Measurements from ENCODE around the gene C4A. TPM values are rescaled to one million over a fixed set of nuclear protein-coding genes. Genes with fewer than 3 reads are reported as not detected.

The C4A gene
- total RNA-seq, 4 donors from 2014 or later = 16.9 to 210 (median 33.6) TPM

- H3K27me3 ChIP-seq = no peaks in the 10 kb centered on the region
- peaks cover 2 to 6% (median 4%) of the 10 kb centered on the region in 4 donors for H3K4me1 ChIP-seq
- no peak for DNase-seq
- WGBS, 2 donors (ENCODE audit: low coverage in 1 of 2) = 72% methylated on average over 5 of the region's 5 CpGs; no CpG with 5 or more reads in 1 of the 2 donors
- peaks cover 0 to 28% (median 15%) of the 10 kb centered on the region in 4 donors for H3K36me3 ChIP-seq
- in situ Hi-C loops (cut with MboI; ENCODE audit: low pct_ligation_motif_present in 1 of 4, low pct_unique_long_range_greater_than_20kb in 1 of 4, low sequenced_read_pairs in 3 of 4) = loop anchor here in 3 of 4 donors (10.0 to 25.0 kb wide), 3 partner anchors 48 to 278 kb away; partner anchors contain the start of gene ZBTB12 (in 1 of the 3)
- H3K27ac ChIP-seq = peak overlapping the region in 1 of 4 donors; percentile 47
- H3K4me3 ChIP-seq = no peak overlapping the region
- intact Hi-C loops (cut with DNase I; ENCODE audit: low total_unique reads) = loop anchor here (5.0 kb wide), 1 partner anchor 51 kb away; the partner anchor contains the start of gene ZBTB12
- H3K9me3 ChIP-seq = no peaks in the 10 kb centered on the region
- no peak for TF ChIP-seq EP300 (IDR thresholded peaks at IDR 0.05; ENCODE audit: low read depth)
- TF ChIP-seq POLR2AphosphoS5 (IDR thresholded peaks at IDR 0.05) = no peak
- no peak for TF ChIP-seq CTCF (IDR thresholded peaks at IDR 0.05)
- TF ChIP-seq POLR2A (IDR thresholded peaks at IDR 0.05) = no peak
Observed at GRCh38 chr6:31952890-31953289, 29.0 kb upstream of the C4A start.

GRCh38 chr6:31954511-31954910 is 27.3 kb upstream of the C4A start:
- WGBS, 2 donors (ENCODE audit: low coverage in 1 of 2) = 96 to 98% methylated on average over 9 to 28 of the region's 28 CpGs
- intact Hi-C loops (cut with DNase I; ENCODE audit: low total_unique reads) = loop anchor here (5.0 kb wide), 1 partner anchor 52 kb away; the partner anchor contains the start of gene ZBTB12
- no peak overlapping the region for H3K4me3 ChIP-seq
- in situ Hi-C loops (cut with MboI; ENCODE audit: low pct_ligation_motif_present in 1 of 4, low pct_unique_long_range_greater_than_20kb in 1 of 4, low sequenced_read_pairs in 3 of 4) = loop anchor here in 3 of 4 donors (10.0 to 25.0 kb wide), 3 partner anchors 50 to 280 kb away; partner anchors contain the start of gene ZBTB12 (in 1 of the 3)
- no peaks in the 10 kb centered on the region for H3K27me3 ChIP-seq
- peaks cover 0 to 28% (median 15%) of the 10 kb centered on the region in 4 donors for H3K36me3 ChIP-seq
- TF ChIP-seq POLR2A (IDR thresholded peaks at IDR 0.05) (no peak), CTCF (IDR thresholded peaks at IDR 0.05) (no peak), POLR2AphosphoS5 (IDR thresholded peaks at IDR 0.05) (no peak), EP300 (IDR thresholded peaks at IDR 0.05; ENCODE audit: low read depth) (no peak)
- no peak overlapping the region for H3K27ac ChIP-seq
- DNase-seq = no peak
- H3K4me1 ChIP-seq = peaks cover 9 to 16% (median 13%) of the 10 kb centered on the region in 4 donors
- no peaks in the 10 kb centered on the region for H3K9me3 ChIP-seq

DNA sequence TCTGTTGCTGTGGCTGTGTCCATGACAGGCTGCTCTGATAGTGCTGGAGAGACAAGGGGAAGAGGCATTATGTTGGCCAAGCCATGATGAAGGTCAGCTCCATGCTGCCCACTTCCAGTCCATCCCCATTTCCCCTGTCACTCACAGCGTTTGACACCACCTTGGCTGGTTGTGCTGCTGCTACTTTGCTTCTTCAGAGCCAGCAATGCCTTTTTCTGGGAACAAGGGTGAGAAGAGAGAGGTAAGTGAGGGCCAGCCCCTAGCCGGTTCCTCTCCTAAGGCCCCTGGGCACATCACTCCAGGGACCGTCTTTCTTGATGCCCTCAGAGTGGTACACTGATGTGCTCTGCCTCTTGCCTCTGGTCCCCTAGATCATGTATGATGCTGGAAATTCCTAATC is 25.1 kb upstream of the C4A start:
- peaks cover 0 to 28% (median 15%) of the 10 kb centered on the region in 4 donors for H3K36me3 ChIP-seq
- WGBS, 2 donors (ENCODE audit: low coverage in 1 of 2) = 92 to 100% methylated on average over 2 to 3 of the region's 3 CpGs

More for the DNA sequence above, 25.1 kb upstream of the C4A start:
- TF ChIP-seq POLR2A (IDR thresholded peaks at IDR 0.05) (no peak), EP300 (IDR thresholded peaks at IDR 0.05; ENCODE audit: low read depth) (no peak), POLR2AphosphoS5 (IDR thresholded peaks at IDR 0.05) (no peak), CTCF (IDR thresholded peaks at IDR 0.05) (no peak)
- H3K27ac ChIP-seq = no peak overlapping the region
- intact Hi-C loops (cut with DNase I; ENCODE audit: low total_unique reads) (no loop called here), in situ Hi-C loops (cut with MboI; ENCODE audit: low pct_ligation_motif_present in 1 of 4, low pct_unique_long_range_greater_than_20kb in 1 of 4, low sequenced_read_pairs in 3 of 4) (loop anchor here in 3 of 4 donors (10.0 to 25.0 kb wide), 3 partner anchors 52 to 282 kb away; partner anchors contain the start of gene ZBTB12 (in 1 of the 3))
- H3K4me1 ChIP-seq = peaks cover 11 to 23% (median 19%) of the 10 kb centered on the region in 4 donors
- DNase-seq = no peak
- no peaks in the 10 kb centered on the region for H3K27me3 ChIP-seq
- H3K9me3 ChIP-seq = no peaks in the 10 kb centered on the region
- H3K4me3 ChIP-seq = no peak overlapping the region

Data from transverse colon (tissue), 4 donors.